Posterior vena cava (tissue), 2 donors: ENCODE data around the gene HDAC4. TPM values are rescaled to one million over a fixed set of nuclear protein-coding genes. Genes with fewer than 3 reads are reported as not detected.

Experiments
- DNase-seq: peaks from one replicate; pipeline ENCODE4 v3.0.0-alpha.2; 2020; ENCODE audit warnings: low spot score
- intact Hi-C, 2 donors: fragments of 100-400 bp; cut with DNase I; formaldehyde crosslinking; loops; one replicate each; pipeline versions ENCODE4 v1.14.1 to v1.14.2; 2022 to 2023
- total RNA-seq, 2 donors: library from RNA; stranded (reverse); fragmentation: NEBNext Ultra II Directional; extraction: Animal tissue kit (Norgen Biotek cat#: 25700); gene quantifications; one replicate each; pipeline ENCODE4 v1.2.1, GENCODE V29; 2021
- donor health status: DM: yes; HTN: yes; CAD: no.
- donor health status: DM: yes; HTN: yes; CAD: no.

Gene HDAC4
- total RNA-seq, 2 donors from 2014 or later = 47.6 to 66.9 TPM

- intact Hi-C loops = loop anchor here in 1 of 2 donors (10.0 kb wide), 1 partner anchor 153 kb away; no protein-coding TSS in a partner anchor
- DNase-seq = no peak
These were observed 268.6 kb downstream of the HDAC4 start for GRCh38 chr2:239132156-239132709.

- intact Hi-C loops = loop anchor here in 1 of 2 donors (10.0 kb wide), 1 partner anchor 153 kb away; no protein-coding TSS in a partner anchor
- DNase-seq = no peak
These were observed 269.3 kb downstream of the HDAC4 start for GRCh38 chr2:239131521-239131920.

GRCh38 chr2:239130786-239131325 is 270.0 kb downstream of the HDAC4 start:
- no peak for DNase-seq
- intact Hi-C loops = loop anchor here in 1 of 2 donors (10.0 kb wide), 1 partner anchor 154 kb away; no protein-coding TSS in a partner anchor

GRCh38 chr2:239130041-239130440 is 270.8 kb downstream of the HDAC4 start:
- intact Hi-C loops = loop anchor here in 1 of 2 donors (10.0 kb wide), 1 partner anchor 155 kb away; no protein-coding TSS in a partner anchor
- no peak for DNase-seq

GRCh38 chr2:239129147-239129920 is 271.5 kb downstream of the HDAC4 start:
- DNase-seq = no peak
- intact Hi-C loops = no loop called here

- intact Hi-C loops = no loop called here
- DNase-seq = no peak
These were observed 272.1 kb downstream of the HDAC4 start for GRCh38 chr2:239128706-239129105.

- no peak for DNase-seq
- intact Hi-C loops = no loop called here
These were observed 273.3 kb downstream of the HDAC4 start for GRCh38 chr2:239127513-239127912.

- intact Hi-C loops = no loop called here
- DNase-seq = no peak
These were observed 274.8 kb downstream of the HDAC4 start for GRCh38 chr2:239125726-239126675.

GRCh38 chr2:239124152-239124899 is 276.5 kb downstream of the HDAC4 start:
- intact Hi-C loops = no loop called here
- no peak for DNase-seq

GRCh38 chr2:239122421-239123110 is 278.3 kb downstream of the HDAC4 start:
- intact Hi-C loops = no loop called here
- DNase-seq = no peak

GRCh38 chr2:239121600-239122012 is 279.2 kb downstream of the HDAC4 start:
- intact Hi-C loops = no loop called here
- no peak for DNase-seq

- intact Hi-C loops = no loop called here
These were observed 280.2 kb downstream of the HDAC4 start for GRCh38 chr2:239120664-239121063.

GRCh38 chr2:239119346-239120126 is 281.3 kb downstream of the HDAC4 start:
- intact Hi-C loops = no loop called here
- DNase-seq = no peak

More at GRCh38 chr2:239120664-239121063, 280.2 kb downstream of the HDAC4 start:
- no peak for DNase-seq

GRCh38 chr2:239118675-239119211 is 282.1 kb downstream of the HDAC4 start:
- DNase-seq = no peak
- intact Hi-C loops = no loop called here

- DNase-seq = no peak
- intact Hi-C loops = no loop called here
These were observed 282.6 kb downstream of the HDAC4 start for GRCh38 chr2:239118264-239118663.

GRCh38 chr2:239117831-239118230 is 283.0 kb downstream of the HDAC4 start:
- no peak for DNase-seq
- intact Hi-C loops = no loop called here
